Measurements from ENCODE around the gene CHD1L.

DNA sequence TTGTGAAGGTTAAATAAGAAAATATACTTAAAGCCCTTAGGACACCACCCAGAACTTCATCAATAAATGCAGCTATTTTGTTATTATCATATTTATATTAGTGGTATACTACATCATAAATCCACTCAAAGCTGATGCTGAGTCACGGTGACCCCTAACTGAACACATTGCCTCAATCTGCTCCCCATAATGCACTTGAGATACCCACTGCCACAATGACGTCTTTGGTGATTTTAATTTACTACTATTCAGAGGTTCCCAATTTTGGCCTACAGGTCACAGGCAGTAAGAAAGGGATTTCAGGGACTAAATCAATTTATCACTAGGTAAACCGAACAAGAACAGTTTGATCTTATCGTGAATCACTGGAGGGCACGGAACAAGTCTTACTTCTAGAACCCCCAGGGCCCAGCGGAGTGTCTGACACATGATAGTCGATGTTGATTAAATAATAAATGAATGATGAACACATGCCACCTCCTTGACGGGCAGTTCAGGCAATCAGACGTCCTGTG, 493 bp upstream of the CHD1L start:
- TF ChIP-seq, protein P1, sequence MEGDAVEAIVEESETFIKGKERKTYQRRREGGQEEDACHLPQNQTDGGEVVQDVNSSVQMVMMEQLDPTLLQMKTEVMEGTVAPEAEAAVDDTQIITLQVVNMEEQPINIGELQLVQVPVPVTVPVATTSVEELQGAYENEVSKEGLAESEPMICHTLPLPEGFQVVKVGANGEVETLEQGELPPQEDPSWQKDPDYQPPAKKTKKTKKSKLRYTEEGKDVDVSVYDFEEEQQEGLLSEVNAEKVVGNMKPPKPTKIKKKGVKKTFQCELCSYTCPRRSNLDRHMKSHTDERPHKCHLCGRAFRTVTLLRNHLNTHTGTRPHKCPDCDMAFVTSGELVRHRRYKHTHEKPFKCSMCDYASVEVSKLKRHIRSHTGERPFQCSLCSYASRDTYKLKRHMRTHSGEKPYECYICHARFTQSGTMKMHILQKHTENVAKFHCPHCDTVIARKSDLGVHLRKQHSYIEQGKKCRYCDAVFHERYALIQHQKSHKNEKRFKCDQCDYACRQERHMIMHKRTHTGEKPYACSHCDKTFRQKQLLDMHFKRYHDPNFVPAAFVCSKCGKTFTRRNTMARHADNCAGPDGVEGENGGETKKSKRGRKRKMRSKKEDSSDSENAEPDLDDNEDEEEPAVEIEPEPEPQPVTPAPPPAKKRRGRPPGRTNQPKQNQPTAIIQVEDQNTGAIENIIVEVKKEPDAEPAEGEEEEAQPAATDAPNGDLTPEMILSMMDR (IDR thresholded peaks at IDR 0.05), result no peak
- no peak for TF ChIP-seq POLR2A (IDR thresholded peaks at IDR 0.05)

Data from ovary (tissue), 3 donors.